ELR (cell line): Measurements from ENCODE around the gene CDH23.

Source experiments
- DNase-seq: peaks from one replicate; pipeline ENCODE4 v3.0.0-alpha.2; 2015; ENCODE audit warnings: low read depth

CDH23 gene

DNA sequence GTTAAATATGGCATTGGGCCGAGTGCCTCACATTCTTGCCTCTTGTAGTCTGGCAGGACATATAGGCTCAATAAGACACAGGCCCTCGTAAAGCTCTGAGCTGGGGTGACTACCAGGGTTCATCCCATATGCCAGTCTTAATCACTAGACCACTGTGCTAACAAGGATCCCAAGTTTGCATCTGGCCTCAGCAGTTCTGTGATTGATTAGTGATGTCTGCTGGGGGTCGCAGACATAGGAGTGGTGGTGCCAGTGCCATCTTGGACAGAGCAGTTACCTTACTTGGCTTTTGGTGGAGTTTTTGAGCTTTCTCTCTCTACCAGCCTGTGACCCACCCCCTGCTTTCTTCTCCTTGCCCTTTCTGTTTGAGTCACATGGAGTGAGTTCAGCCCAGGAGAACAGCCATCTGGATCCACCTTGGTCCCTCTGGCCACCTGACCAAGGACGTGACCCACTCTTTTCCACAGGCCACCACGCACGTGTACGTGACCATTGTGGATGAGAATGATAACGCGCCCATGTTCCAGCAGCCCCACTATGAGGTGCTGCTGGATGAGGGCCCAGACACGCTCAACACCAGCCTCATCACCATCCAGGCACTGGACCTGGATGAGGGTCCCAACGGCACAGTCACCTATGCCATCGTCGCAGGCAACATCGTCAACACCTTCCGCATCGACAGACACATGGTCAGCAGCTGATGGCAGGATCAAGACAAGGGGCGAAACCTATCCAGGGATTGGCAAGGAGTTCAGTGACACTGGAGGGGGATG, 380.7 kb downstream of the CDH23 start:
- no peak for DNase-seq

DNA sequence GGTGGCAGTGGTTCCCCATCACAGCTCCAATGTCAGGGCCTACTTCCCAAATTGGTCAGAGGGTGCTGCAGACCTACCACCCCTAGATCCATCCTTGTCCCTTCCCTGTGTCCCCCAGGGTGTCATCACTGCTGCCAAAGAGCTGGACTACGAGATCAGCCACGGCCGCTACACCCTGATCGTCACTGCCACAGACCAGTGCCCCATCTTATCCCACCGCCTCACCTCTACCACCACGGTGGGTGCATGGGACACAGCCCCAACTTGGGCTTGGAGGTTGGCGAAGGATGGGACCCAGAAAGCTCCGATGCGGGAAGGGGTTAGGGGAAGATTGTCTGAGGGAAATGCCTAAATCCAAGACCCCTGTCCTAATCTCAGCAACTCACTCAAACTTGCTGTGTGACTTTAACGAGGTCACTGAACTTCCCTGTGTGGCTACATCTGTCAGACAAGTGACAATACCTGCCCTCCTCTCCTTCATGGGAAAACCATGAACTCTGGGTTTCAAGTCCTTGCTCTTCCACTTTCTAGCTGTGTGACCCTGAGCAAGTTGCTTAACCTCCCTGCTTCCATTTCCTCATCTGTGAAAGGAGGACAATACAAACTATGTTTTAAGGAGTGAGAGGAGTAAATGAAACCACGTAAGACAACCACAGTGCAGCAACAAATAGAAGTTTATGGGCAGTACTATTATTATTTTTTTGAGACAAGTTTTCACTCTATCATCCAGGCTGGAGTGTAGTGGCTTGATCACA, 381.5 kb downstream of the CDH23 start:
- no peak for DNase-seq

DNA sequence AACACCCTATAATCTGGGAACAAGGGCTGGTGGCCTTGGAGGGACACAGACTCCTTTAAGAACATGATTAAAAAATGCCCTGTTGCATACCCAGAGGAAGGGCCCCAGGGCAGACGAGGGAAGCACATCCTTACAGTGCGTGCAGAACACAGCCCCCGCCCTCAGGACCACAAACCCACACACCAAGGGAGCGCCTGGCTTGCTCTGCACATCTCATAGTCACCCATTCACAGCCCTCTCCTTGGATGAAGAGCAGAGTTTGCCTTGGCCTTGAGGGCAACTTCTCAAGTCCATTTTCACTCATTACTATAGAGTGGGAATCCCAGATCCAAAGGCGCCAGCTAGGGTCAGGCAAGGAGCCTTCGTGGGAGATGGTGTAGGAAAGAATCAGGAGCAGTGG, 382.9 kb downstream of the CDH23 start:
- DNase-seq, result no peak

DNA sequence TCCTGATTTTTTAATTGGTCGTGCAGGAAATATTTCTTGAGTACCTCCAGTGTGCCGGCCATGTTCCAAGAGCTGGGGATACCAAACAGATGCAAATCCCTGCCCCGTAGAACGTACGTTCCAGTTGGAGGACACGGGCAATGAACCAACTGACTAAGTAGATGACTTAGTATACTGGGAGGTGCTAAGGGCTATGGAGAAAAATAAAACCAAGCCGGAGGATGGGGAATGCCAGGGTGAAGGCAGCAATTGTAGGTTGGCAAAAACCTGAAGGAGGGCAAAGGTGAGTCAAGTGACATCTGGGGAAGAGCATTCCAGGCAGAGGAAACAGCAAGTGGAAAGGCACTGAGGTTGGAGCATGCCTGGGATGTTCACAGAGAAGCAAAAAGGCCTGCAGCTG, 383.4 kb downstream of the CDH23 start:
- DNase-seq, result no peak

DNA sequence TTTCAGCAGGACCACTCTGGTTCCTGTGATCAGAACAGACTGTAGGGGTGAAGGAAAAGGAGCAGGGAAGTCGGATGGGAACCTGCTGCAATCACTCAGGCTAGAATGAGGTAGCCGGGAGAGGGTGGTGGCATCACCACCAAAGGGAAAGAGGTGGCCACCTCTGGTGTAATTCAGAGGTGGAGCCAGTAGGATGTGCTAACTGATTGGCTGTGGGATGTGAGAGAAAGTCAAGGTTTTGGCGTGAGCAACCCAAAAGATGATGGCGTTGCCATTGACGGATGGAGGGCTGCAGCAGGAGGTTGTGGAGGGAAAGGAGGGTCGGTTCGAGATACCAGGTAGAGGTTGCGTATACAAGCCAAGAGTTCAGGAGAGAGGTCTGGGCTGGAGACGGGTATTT, 384.0 kb downstream of the CDH23 start:
- no peak for DNase-seq

DNA sequence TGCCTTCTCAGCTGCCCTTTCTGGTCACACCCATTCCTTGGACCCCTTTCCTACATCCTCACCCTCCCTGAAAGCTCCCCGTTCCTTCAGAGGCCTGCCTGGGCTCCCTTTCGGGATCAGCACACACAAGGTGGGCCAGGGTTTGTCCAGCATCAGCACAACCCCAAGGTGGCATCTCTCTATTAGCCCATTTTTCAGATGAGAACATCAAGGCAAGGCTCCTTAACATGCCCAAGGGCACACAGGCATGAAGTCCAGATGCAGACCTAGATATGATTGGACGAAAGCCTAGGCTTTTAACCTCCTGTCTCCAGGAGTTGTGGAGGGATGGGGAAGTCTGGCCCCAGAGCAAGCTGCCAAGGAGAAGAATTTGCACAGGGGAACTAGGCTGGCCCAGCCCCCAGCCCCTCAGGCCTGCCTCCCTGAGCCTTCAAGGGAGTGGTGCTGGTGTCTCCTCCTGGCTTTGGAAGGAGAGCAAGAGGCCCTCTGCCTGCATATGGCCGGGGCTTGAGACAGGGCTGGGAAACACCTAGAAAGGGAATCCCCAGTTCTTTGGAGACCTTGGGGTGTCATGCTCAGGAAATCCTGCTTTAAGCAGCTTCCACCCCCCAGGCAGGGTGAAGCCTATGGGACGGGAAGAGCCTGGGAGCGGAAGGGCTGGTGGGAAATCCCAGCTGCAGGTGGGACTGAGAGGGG, 385.6 kb downstream of the CDH23 start:
- no peak for DNase-seq

DNA sequence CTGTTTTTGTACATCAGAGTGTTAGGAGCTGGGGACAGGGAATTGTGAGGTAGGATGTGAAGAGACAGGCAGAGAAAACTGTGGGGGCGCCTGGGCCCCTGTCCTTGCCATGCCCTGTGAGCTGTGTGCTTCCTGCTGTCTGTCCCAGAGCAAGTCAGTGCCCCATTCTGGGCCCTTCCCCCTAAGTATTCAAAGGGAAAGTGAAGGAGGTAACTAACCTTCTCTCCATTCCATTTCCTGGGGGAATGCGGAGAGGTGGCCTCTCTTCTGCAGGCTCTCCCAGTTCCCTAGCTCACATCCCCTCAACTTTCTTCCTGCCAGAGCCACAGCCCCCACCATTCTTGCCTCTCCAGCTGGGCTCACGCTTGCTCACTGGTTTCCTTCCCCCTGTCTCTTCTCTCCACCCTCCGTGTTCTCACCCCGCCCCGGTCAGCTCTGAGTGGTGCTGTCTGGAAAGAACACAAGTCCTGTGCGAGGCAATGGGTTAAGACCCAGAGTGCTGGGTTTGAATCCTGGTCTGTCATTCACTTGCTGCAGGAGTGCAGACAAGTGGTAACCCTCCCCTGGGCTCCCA, 386.3 kb downstream of the CDH23 start:
- DNase-seq, result no peak

DNA sequence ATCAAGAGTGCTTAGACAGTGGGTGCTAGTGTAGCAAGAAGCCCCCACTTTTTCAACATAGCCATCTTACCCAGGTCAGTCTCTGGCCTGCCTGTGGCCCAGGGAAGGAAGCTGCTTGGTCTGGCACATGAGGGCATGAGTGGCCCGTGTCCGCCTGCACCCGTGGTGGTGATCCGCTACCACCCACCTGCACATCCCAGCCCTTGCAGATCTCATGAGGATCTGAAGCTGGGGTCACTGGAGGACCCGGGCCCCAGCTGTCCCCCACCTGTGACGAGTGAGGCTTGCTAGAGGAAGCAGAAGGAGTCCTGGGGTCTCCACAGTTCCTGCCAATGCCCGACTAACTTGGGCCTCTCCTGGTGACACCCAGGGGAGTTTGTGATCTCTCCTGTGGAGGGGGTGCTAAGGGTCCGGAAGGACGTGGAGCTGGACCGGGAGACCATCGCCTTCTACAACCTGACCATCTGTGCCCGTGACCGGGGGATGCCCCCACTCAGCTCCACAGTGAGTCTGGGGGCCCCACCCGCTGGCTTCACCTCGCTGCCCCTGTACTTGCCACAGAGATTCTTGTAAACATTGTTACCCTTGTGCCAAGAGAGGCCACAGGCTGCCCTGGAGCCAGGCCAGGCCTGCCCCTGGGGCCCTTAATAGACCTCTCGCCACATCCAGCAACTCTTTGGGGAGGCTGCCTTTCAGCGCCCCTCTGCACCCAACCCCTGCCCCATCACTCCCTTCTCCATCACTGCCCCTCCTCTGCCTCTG, 387.4 kb downstream of the CDH23 start:
- DNase-seq, result no peak

DNA sequence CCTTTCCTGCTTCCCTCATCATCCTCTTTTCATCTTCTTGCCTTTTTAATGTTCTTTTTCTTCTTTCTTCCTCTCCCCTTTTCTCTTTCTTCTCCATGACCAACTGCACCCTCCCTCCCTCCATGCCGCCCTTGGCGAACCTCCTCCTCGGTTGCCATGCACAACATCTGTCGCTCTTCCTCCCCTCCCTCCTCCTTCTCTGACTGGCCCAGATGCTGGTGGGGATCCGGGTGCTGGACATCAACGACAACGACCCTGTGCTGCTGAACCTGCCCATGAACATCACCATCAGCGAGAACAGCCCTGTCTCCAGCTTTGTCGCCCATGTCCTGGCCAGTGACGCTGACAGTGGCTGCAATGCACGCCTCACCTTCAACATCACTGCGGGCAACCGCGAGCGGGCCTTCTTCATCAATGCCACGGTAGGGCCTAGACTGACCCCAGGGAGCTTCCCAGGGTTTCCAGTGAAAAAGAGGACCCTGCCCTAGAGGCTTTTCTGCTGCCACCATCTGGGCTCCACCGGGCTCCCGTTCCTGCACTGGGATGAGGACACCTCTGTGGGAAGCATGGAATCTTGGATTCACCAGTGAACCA, 388.1 kb downstream of the CDH23 start:
- no peak for DNase-seq

DNA sequence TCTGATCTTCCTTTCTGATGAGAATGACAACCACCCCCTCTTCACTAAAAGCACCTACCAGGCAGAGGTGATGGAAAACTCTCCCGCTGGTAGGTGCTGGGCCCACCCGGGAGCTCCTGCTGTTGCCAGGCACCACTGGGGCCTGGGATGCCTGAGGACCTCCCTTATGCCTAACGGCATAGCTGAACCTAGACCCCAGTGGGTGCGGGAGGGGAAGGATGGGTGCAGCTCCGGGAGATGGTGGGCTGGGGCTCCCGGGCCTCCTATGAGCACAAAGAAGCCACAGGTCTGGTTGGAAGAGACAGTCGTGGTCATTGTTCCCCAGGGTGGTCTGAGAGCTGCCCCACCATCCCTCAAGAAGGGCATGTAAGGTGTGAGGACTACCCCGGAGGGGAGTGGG, 392.2 kb downstream of the CDH23 start:
- DNase-seq, result no peak

DNA sequence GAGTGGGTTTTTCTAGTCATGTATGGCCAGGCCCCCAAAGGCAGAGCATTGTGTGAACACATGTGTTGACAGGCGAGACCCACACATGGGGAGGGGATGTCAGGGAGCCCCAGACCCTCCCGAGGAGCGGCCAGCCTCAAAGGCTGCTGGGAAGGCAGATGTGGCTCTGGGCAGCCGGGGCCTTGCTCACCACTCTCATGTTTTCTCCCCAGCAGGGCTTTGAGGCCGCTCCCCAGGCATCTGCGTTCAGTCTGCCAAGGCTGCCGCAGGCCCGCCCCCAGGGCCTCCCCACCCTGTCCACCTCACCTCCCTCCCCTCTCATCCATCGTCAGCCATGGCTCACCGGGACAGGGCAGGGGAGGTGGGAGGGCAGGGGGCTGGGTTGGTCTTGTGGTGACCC, 393.2 kb downstream of the CDH23 start:
- DNase-seq, result no peak

DNA sequence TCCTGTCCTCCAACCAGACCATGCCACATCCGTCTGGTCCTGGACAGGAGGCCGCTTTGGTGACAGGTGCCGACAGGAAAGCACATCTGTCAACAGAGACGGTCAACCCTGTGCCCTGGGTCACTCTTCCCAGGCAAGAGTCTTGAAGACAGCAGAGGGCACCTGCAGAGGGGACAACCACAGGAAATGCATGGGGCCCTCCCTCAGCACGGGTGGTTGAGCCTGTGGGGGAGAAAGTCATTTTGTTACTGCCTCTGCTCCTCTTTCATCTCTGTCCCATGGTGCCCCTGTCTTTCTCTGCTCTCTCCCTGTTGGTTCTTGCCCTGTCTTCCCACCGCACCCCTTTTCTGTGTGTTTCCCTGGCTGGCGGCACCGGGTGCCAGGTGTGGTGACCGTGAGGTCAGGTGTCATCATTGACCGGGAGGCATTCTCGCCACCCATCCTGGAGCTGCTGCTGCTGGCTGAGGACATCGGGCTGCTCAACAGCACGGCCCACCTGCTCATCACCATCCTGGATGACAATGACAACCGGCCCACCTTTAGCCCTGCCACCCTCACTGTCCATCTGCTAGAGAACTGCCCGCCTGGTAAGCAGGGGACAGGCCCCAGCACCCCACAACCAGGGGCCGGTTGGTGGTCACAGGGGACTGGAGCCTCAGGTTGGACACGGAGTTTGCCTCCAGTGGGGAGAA, 394.2 kb downstream of the CDH23 start:
- no peak for DNase-seq

DNA sequence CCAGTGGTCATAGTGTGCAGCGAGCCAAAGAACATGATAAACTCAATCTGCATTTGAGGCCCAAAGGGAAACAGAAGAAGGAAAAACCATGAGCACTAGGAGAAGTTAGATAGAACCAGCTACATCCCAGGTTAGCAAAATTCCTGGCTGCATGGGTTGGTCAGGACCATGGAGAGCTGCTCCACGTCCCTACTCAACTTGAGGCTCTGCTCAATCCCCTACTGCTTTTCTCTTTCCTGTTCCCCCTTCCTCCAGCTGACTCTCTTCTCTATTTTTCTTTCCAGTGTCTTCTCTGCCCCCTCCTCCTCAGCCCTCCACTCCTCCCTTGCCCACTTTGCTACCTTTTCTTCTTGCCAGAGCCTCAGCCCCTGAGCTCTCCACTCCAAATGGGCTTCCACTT, 398.5 kb downstream of the CDH23 start:
- peak; percentile 34 for DNase-seq

DNA sequence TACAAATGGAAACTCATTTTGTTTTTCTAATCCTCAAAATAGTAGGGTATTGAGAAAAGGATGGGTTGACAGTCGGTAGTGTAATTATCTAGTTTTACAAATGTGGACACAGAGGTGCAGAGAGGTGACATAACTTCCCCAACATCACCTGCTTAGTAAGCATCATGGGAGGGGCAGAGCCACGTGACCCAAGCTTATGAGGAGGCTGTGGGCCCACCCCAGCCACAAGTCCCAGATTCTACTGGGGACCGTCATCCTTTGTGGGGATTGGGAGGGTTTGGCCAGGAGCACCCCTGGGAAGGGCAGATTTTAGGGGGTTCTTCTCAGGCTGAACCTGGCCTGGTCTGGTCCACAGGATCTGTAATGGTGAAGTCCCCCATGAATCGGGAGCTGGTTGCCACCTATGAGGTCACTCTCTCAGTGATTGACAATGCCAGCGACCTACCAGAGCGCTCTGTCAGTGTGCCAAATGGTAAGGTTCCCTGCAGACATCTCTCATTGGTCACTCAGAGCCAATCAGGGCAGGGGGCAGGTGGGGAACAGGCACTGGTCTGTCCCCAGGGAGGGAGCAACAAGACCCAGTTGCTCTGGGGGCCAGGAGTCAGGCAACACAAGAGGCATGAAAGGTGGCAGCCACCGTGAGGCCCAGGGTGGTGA, 400.2 kb downstream of the CDH23 start:
- no peak for DNase-seq

DNA sequence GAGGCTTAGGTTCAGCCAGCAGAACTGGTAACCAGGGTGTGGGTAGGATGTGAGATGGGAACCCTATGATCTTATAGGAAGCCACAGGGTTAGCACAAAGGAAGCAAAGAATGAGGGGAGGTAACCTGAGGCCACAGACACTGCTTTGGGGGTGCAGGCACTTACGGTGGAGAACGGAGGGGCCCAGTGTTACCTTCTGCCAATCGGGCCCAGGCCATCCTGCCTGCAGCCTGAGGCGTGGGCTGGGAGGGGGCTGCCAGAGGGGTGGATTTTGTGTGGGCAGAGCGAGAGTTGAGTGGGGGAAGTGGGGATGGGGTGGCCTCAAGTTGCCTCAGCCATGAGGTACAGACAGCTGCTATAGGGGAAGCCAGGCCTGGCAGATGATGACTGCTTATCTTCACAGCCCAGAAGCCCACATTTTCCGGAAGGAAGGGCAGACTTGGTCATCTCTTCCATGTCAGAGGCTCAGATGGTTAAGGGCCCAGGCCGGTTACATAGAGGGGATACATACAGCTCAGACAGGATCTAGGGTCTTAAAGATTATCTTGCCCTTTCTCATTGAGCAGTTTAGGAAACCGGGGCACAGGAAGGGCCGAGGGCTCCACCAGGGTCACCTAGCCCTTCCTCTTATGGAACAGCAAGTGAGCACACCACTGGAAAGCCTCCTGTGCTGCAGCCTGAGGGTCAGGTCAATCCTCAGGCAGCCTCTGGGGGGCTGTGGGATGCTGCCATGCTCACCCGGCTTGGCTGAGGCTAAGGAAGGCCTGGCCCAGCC, 401.0 kb downstream of the CDH23 start:
- no peak for DNase-seq

DNA sequence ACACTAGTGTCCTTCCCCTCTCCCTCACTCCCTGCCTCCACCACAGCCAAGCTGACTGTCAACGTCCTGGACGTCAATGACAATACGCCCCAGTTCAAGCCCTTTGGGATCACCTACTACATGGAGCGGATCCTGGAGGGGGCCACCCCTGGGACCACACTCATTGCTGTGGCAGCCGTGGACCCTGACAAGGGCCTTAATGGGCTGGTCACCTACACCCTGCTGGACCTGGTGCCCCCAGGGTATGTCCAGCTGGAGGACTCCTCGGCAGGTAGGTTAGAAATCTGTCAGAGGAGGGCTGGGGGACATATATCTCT, 401.5 kb downstream of the CDH23 start:
- DNase-seq, result no peak

DNA sequence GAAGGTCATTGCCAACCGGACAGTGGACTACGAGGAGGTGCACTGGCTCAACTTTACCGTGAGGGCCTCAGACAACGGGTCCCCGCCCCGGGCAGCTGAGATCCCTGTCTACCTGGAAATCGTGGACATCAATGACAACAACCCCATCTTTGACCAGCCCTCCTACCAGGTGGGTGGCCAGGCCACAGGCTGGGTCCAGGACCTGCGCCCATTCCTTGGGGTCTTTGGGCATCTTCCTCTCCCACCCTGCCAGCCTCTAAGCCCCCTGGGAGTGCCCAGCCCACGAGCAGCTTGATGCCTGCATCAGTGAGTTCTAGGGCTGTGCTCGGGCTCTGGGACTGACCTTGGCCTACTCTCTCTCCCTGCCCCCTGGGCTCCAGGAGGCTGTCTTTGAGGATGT, 402.4 kb downstream of the CDH23 start:
- DNase-seq, result no peak

DNA sequence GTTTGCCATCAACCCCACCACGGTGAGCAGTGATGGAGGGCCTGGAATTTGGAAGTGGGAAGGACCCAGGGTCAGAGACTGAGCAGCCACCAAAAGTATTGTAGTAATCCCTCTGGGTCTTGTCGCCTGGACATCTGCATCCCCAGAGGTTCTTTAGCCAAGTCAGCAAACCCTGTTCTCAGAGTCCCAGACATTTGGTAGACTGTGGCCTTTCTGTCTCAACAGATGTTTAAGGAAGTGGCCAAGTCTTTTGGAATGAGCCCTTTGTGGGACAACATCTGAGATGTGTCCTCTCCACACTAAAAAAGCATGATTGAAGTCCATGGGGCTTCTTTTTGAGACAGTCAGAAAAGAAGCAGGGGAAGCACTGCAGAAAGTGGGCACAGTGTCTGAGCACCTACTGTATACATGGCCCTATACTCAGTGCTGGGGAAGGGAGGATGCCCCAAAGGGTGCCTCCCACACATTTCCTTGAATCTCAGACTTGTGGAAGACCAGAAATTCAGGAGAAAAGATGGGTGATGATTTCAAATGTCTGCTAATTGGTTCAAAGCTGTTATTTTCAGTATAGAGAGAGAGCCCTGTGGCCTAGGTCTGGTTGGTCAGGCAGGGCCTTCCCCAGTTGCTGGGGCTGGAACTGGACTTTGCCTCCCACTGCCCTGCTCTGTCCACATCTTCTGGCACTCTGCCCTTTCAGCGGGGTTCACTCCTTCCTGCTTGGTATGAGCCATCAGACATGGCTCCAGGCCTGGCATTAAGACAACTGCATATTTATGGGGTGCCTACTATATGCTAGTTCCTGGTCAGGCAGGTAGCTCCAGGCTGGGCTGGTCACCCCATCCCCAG, 403.1 kb downstream of the CDH23 start:
- DNase-seq, result no peak

DNA sequence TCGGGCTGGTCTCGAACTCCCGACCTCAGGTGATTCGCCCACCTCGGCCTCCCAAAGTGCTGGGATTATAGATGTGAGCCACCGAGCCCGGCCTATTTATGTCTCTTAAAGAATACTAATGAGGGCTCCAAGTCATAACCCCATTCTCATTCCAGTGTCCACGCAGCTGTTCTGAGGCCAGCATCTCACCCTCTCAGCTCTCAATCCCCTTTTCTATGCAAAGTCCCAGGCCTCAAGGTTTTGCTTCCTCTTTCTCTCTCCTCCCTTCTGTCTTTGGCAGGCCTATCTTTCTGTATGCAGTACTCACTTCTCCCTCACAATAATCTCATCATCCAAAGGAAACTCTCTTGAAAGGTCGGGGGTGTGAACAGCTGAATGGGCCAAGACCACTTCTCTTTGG, 404.6 kb downstream of the CDH23 start:
- DNase-seq, result no peak
